Left forelimb (tissue), 1 donor: Measurements from ENCODE around the gene NIN.
"Not testable (repeated sequence)": the region's sequence is repeated elsewhere in the genome, so short reads cannot be mapped to it uniquely, and the experiment has no call there.

Experiments used
- DNase-seq: peaks from one replicate; pipeline ENCODE4 v3.0.0-alpha.2; 2018; ENCODE audit warnings: low spot score

The NIN gene

DNA sequence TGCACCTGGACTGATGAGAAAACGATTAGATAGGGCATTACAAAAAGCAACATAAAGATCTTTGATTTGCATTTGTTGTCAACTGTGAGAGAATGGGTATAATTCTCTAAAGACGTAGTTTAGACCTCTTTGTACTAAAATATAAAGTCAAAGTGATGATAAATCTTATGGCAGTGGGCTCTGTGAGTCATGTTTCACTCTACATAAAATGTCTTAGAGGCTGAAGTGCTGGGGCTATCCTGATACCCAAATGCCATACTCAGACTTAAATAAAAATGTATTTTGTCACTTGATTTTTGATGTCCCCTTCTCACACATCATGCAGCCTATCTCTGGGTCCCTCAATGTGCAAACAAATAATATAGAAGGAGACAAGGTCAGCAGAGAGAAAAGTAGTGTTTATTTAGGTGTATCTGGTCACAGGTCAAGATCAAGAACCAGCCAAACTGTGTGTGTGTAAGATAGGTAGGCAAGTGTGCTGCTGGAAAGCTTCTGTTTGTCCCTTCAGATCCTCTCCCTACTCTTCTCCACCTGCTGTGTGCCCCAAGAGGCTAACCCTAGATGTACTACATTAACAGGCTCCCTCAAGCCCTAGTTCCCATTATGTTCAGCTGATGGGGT lies 7.0 kb upstream of the NIN start:
- DNase-seq = no peak

DNA sequence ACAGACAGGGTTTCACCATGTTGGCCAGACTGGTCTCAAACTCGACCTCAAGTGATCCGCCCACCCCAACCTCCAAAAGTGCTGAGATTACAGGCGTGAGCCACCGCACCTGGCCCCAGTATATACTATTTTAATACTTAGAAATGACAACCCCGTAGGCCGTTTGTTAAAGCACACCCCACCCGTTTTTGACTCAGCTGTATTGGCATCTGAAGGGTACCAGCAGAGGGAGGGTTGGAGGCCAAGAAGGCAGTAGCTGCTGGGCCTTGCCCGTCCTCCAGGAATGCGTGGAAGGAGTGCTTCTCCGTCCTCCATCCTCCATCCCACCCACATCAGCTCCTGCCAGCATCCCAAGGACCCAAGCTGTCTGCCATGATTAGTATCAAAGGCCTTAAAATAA lies 6.3 kb upstream of the NIN start:
- DNase-seq = no peak

DNA sequence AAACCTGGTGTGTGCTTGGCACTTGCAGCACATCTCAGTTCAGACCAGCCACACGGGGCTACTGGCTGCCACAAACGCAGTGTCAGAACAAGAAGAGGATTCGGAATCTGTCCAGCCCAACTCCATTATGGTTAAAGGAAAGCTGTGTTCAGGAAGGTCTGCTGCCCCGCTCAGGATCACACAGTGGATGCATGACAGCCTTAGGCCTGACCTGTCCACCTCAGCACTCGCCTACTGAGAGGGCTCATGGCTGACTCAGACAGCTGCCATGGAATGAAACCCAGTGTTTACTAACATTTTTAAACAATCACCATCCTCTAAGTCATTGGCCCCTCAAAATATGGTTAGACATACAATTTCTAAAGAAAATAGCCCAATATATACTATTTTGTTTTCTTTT lies 5.6 kb upstream of the NIN start:
- DNase-seq = no peak

DNA sequence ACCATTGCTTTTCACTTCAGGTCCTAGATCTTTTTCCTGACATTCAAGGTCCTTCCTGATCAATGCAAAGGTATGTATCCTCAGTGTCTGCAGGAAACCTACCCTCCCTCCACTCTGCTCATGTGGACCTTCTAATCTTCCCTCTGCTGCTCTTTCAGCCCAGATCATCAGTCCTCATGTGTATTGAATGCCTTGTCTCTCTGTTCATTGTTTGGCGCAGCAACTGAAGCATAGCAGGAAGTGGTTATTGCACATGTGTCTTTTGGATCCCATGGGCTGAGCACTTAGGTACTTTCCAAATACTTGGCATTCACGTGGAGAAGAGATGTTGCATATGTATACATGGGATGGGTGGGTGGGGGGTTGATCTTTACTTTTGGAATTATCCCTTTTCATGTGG lies 4.3 kb upstream of the NIN start:
- DNase-seq = no peak

DNA sequence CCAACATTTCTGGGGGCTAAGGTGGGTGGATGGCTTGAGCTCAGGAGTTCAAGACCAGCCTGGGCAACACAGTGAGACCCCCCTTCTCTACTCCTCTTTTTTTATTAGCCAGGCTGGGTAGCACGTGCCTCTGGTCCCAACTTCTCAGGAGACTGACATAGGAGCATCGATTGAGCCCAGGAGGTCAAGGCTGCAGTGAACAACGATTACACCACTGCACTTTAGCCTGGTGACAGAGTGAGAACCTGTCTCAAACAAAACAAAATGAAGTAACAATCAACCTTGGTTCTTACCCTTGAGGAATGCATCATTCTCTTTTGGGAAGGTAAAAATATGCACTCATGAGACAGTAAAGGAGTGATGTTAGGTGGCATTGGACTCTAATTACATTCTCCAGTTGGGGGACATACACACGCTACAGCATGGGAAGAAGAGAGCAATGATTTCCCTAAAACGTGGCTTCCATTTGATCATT lies 3.9 kb upstream of the NIN start:
- DNase-seq = no peak

DNA sequence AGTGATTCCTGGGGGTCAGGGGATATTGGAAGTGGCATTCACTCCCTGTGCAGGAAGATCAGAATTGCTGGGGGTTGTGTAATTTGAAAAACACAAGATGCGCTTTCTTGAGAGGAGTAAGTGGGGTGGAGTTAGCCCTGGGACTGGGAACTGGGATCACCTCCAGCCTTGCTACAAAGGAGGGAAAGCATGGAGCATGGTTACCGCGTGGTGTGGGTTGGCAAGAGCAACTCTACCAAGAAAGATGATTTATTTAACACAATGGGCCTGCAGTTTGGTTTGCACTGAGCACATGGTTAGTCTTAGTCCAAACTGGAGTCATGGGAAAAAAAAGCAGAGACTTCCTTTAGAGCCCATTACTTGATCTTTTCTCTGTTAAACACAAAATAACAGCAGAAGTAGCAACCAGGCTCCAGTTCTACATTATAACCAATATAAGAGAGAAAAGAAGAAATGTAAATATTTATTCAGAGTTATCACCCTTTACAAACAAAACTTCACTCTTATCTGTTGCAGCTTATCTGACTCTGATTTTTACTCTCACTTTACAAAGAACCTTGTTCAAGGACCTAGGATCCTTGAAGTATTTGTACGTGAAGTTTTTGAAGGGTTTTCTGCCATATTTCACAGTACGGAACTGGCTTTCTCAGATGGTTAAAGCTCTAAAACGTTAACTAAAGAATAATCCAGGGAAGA lies 2.1 kb upstream of the NIN start:
- DNase-seq = no peak

DNA sequence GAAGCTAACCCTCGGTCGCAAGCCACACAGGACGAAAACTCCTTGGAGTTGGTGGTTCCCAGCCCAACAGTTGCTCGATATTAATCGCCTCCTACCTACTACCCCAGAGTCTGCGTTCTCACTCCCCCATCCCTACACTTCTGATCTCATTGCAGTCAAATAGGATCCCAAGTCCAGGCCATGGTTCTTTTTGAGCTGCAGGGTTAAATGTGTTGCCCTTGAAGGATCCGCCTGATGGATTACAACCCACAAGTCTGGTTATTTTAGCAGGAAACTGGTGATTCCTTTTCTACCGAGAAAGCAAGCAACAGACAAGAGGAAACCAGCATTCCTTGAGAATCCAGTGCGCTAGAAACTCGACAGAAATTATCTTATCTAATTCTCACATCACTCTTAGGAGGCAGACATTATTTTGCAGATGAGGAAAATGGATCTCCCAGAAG lies 785 bp upstream of the NIN start:
- no peak for DNase-seq

DNA sequence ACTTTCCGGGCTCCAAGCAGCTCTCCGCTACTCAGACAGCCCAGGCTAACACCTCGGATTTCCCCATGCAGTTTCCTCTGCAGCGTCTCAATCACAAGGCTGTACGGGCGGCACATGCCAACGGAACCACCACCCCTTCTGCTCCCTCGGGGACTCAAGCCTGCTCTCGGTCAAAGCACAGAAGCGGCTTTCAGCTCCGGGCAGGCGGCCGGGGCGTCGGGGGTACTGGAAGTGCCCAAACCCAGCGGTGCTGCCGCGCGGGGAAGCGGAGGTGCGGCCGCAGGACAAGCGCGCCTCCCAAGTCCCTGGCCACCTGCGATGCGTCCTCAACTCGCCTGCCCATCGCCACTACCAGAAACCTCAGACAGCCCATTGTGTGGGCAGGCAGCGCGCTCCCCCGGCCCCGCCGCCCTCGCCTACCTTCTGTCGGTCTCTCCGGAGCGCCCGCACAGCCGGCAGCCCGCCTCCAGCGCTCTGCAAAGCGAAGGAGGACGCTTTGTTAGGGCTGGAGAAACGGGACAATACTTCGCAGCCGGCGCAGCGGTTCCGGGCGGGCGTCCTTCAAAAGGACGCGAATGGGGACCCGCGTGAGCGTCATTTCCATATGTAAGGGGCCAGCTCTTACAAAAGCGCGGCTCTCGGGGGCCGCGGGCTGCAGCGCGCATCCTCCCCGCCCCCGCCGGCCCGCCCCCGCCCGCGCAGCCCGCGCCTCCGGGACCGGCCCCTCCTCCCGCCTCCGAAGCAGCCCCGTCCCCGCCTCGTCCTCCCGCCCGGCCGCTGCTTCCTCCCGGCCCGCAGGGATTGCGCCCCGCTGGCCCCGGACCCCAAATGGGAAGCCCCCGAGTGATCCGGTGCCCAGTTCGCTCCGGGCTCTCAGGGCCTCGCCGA lies 674 bp downstream of the NIN start:
- peak; percentile 78 for DNase-seq

DNA sequence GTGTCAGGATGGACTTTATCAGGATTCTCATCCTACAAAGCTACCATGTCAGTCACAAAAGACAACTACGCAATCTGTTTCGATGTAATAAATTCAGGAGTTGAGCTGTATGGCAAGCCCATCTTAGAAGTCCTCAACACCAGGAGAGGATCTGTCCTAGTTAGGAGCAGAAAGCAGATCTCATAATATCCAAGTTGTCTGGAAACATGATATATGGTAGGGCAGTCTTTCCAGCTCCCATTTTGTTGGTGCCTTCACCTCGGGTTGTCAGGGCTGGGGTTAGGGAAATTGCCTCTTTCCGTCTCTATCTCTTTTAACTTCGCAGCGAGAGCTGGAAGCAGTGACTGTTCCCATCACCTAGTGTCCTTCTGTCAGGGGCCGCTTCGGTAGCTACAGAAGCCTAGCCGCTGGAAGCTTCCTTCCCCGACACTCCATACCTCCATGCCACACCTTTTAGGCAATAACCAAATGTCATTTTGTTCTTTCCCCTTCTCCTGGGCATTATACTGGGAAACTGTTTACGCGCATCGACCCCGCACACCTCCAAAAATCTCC lies 1.4 kb downstream of the NIN start:
- no peak for DNase-seq

DNA sequence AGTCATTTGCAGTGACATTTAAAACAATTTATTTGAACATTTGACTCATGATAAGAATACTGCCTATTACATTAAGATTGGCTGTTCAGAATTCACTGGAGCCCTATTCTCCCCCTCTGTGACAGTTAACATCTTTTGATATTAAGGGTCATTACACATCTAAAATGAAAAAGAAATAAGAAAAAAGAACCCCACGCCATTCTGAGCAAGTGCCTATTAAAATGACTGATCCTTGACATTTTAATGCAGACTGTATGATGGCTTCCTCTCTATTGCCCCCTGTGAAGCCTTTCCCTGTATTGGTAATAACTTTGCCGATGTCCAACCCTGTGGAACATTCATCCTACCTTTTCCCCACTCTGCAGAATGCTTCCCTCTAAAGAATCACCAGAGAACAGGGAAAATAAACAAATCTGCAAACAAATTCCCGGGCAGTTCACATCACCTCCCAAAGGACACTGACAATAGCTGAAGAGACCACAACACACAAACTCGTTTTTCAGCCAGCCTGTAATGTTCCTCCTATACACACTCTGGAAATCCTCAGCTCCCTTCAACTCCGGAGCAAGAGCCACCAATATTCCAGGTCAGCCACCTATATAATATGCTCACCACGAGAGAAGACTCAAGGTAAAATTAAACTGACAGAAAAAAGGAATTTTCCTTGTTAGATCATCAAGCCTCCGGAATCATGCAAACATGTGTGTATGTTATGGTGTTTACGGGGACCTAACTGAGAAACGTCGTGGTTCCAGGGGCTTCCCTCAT lies 2.1 kb downstream of the NIN start:
- DNase-seq = no peak

DNA sequence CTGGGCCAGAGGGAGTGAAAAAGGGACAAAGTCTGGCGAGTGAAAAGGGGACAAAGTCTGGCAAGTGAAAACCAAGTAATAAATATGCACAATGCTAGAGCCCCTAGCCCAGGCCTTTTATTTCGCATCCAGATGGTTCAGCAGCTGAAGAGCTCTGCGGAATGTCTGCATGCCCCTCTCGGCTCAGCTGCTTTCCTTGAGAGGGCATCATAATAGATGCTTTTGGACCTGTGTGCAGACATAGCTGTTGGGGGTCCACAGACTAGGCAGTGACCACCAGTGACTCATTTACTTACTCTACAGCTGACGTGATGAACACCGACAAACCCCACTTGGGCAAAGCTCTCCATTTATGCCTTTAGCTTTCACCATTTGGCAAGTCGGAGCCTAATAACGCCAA lies 4.3 kb downstream of the NIN start:
- no peak for DNase-seq

DNA sequence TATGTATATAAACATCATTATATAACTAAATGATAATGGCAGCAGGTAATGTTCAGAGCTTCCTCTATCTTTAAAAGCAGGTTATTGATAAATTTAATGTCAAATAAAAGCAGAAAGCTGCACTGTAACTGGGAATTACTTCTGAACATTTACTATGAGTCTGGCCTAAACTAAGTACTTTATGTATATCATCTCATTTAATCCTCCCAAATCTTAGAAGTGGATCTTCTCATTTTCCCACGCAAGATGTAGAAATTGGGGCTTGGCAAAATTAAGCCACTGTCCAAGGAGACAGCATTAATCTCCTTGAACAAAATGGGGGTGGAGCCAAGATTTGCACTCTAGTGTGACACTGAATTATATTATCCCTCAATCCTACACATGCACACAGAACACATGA lies 5.7 kb downstream of the NIN start:
- no peak for DNase-seq

DNA sequence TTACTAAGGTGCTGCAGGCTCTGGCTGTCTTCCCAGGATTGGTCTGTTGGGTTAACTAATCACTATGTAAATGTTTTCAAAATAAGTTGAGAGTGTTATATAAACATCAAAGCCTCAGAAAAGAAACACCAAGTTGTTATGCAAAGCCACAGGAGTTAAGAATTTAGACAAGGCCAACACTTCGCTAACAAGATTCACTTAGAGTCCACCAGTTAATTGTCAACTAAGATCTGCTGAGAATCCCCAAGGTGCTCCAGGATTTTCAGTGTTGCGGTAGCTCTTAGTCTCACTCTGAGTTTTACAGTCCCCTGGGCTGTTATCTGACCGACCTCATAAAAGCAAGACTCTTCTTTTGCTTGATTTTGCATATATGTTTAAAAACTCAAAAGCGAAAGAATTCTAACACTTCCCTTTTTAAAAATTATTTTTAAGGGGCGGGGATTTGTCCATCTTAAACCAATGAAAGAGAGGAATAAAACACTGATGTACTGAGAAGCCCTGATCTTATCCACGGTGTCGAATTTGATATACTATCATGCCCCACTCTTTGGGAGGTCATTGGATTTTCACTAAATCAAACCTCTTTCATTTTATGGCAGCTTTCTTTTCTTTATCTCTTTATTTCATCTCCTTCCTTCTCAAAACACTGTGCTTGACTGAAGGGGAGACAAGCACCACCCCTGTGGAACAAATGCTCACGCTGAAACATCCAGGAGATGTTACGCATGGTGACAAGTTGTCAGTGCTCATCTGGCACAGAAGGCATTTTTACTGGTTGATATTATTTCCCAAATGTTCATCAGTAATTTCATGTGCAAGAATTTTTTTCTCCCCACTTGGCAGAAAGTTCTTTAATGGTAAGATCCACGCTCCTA lies 7.0 kb downstream of the NIN start:
- no peak for DNase-seq

DNA sequence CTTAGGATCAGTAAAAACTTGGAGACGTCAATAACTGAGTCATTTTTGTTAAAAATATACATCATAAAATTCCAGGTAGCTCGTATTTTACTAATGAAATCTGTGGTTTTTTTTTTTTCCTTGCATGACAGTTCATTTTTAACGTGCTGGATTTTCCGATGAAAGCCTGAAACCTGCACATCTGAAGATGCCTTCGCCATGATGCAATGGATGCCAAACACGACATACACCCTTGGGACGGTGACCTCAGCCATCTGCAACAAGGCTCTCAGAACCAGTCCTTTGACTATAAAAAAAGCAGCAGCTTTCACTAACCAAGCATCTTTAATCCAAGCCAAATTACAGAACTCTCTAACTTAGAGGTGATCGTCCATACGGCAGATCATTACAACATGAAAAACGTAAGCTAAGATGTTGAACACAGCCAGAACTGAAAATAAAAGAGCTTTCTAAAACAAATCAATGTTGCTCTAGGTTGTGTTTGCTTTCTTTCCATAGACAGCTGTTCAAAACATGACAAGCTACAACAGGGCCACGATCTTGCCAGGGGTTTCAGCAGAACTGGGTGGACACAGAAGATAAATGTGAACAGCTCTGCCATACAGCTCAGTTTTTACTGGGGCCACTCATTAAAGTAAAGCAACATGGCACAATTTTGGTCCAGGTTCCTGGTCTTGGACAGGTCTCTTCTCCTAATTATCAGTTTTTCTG lies 7.8 kb downstream of the NIN start:
- no peak for DNase-seq

DNA sequence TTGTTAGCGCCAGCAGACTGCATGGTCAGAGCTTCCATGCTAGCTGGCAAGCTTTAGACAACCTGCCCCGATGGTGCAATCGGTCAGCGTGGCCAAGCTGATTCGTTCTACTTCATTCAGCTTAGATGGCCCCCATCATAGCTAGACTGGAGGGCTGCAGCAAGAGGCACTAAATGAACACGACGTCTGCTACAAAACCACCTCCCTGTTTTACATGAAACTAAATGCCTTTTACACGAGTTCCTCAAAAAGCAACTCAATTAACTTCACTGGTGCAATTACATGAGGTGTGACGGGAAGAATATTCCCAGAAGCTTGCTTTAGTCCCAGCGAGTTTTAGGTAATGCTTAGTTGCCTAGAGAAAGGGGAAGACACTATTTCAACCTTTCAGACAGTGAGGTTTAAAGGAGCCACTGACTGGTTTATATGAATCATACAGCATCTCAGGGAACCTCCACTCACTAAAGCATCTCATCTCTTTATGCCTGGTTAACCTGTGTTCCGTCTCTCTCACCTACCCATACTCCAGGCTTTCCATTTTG lies 8.4 kb downstream of the NIN start:
- DNase-seq = no peak

DNA sequence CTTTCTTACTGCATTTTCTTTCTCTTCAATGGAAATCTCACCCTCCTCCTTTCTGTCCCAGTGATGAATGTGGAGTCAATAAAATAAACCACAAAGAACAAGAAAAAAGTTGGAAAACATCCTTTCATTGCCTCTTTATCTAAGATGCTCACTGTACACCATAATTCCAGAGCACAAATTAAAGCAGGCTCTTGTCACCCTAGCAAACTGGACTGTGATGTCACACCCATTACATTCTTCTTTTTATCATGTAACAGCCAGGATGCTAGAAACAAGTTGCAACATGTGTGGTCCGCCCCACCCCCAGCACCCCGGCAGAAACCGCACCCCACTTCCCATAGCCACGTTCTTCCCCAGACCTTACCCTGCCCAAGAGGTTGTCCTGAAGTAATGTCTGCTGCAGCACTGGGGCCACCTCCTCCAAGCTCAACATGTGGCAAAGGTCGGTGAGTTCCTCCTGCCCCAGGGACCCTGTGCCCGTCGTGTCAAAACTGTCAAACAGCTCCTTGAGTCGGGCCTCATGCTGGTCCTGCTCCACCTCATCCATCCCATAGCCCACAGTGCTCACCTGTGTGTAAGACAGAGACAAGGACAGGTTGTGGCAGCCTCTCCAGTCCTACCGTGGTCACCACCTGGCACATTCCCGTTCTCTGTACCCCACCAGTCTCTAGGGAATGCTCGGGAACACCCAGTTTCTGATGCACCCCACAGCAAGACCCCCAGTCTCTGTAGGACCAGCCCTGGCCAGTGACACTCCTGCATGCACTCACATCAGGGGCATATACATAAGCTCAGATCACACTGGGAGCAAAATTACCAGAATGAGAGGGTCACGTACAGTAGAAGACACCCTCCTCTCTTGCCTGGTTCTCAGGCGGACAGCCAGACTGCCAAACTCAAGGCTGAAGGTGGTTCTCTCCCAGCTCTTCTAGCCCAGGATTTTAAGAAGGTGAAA lies 9.2 kb downstream of the NIN start:
- DNase-seq = no peak

DNA sequence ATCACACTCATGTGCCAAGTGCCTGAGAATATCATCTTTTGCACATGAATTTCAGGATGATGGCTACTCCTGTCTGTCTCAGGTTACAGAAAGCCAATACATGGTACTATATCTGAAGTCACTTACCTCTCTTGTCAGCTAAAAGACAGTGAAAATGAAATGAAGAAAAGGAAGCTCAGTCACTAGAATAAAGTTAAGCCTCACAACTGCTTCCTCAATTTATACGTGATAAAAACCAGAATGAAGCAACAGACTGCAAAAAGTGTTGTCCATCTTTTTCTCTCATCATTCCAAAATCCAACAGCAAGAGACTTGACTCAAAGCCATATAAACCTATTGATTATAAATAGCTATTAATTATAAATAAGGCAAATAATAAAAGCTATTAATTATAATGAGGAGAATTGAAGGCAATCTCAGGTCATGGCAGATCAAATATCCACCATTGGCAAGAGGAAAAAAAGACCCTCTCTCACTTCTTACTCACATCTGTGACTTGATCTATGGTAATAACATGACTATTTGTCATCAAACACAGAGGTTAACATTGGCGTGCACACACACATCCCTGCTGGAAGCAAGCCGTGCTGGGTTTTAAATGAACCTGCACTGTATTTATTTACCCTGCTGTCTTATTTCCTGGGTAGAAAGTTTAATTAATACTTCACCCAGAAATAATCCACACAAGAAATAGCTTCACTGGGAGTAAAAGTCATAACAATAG lies 10.0 kb downstream of the NIN start:
- DNase-seq = no peak

DNA sequence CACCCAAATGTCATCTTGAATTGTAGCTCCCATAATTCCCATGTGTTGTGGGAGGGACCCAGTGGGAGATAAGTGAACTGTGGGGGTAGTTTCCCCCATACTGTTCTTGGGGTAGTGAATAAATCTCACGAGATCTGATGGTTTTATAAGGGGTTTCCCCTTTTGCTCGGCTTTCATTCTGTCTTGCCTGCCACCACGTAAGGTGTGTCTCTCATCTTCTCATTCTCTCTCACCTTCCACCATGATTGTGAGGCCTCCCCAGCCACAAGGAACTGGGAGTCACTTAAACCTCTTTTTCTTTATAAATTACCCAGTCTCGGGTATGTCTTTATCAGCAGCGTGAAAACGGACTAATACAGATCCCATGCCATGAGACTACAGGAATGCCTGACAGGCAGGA lies 11.7 kb downstream of the NIN start:
- DNase-seq = not testable (repeated sequence)
